Stimulated activated CD4-positive, alpha-beta T cell treated with anti-CD3 and anti-CD28 coated beads, Interleukin-1b, Interleukin-23, amount 100 ng/mL, for 48 hours (primary cell): ENCODE measurements around the gene ZNF283.
"Not testable (repeated sequence)": the region's sequence is repeated elsewhere in the genome, so short reads cannot be mapped to it uniquely, and the experiment has no call there.

Experiments used
- DNase-seq: peaks from one replicate; pipeline ENCODE4 v3.0.0-alpha.2; 2020

Gene ZNF283

DNA sequence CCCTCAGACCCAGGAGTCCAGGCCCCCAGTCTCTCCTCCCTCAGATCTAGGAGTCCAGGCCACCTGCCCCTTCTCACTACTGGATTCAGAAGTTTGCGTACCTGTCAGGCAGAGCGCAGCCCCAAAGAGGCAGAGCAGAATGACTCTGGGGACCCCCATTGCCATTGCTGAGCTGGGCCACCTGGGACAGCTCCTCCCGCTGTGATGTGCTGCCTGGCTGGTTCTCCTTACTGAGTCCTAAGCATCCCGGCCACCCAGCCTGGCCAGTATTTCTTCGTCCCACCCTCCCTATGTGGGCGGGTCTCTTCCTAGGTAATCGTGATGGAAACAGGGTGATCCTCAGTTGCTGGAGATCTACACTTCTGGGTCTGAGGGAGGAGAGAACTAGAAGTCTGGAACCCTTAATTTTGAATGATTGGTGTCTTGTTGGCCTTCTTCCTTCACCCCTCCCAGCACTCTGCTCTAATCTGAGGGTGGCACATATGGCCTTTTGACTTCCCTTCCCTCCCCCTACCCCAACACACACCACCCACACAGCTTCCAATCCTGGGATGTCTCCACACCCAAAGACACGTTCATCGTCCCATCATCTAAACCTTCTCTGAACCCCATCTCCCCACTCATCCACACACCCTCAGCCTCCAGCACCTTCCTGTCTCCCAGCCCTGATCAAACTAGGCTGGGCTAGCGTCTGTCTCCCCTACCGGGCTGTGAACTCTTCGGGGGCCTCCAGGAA, 24.7 kb upstream of the ZNF283 start, which contains the start of gene LYPD5:
LYPD5 (minus strand) TSS at position 232 of the 736 bp plus-strand sequence; CDS start at position 165, 67 bp downstream.
- no peak for DNase-seq

DNA sequence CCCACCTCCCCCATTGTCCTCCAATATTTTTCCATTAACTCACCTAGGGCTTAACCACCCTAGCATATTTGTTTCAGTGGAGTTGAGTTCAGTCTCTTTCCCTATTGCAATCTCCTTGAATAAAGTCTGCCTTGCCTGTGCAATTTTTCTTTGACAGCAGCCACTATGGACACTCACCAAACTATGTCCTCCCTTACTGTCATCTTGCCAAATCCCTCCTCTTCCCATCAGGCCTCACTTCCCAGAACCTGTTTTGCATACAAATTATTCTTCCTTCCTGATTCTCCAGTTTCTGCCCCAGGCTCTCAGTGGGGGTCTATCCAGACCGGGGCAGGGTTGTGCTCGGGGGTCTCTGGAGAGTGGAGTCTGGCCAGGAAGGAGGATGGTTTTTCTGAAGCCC, 22.7 kb upstream of the ZNF283 start:
- DNase-seq: no peak

DNA sequence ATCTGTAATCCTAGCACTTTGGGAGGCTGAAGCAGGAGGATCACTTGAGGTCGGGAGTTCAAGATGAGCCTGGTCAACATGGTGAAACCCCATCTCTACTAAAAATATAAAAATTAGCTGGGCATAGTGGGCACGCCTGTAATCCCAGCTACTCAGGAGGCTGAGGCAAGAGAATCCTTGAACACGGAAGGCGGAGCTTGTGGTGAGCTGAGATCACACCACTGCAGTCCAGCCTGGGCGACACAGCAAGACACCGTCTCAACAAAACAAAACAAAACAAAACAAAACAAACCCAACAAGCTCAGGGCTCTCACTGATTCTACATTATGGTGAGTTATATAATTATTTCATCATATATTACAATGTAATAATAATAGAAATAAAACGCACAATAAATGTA, 20.7 kb upstream of the ZNF283 start:
- DNase-seq: not testable (repeated sequence)

GRCh38 chr19:43806848-43807247, 20.3 kb upstream of the ZNF283 start:
- no peak for DNase-seq

DNA sequence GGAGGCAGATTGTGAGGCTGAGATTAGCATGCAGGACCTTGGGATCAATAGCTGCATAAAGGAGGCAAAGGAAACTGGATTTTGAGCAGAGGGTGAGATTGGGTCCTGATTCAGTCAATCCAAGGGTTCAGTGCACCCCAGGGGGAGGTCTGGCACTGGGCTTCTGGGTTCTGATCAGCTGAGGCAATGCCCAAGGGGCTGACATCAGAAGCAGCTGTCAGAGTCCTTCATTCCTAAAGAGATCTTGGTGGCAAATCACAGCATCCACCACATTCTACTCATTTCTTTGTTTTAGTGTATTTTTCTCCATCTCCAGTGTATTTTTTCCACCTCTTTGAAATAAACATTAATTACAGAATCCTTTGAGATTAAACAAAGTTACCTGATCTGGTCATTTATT, 19.5 kb upstream of the ZNF283 start:
- DNase-seq: no peak

- DNase-seq: no peak
These were observed 17.1 kb upstream of the ZNF283 start for GRCh38 chr19:43809762-43810696.

GRCh38 chr19:43811837-43812236, 15.3 kb upstream of the ZNF283 start:
- no peak for DNase-seq

DNA sequence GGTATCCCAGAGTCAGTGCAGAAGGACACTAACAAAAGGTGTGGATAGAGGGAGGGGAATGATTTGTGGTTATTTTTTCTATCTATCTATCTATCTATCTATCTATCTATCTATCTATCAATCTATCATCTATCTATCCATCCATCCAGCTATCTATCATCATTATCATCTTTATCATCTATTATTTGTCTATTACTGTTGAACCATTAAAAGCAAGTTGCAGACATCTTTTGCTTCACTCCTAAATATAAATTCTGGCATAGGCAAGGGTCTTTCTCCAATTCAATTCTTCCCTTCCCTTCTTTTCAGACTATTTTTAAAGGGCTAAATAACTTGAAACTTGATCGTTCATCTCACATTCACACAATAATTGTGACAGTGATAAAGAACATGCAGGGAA, 14.9 kb upstream of the ZNF283 start:
- DNase-seq: no peak

GRCh38 chr19:43812688-43813087, 14.4 kb upstream of the ZNF283 start:
- DNase-seq: no peak

GRCh38 chr19:43814663-43815352, 12.3 kb upstream of the ZNF283 start:
- no peak for DNase-seq

DNA sequence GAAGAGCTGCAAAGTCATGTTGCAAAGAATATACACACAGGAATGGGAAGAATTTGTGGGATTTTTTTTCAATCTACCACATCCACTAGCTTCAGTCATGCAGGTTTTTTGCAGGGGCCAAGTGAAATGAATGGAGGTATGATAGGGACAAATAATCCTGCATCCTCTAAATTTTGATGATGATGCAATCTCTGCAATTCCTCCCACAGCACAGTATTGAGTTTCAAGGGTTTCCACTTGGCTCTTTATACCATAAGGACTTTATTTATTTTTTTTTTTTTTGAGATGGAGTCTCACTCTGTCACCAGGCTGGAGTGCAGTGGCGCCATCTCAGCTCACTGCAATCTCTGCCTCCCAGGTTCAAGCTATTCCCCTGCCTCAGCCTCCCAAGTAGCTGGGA, 9.7 kb upstream of the ZNF283 start:
- not testable (repeated sequence) for DNase-seq

DNA sequence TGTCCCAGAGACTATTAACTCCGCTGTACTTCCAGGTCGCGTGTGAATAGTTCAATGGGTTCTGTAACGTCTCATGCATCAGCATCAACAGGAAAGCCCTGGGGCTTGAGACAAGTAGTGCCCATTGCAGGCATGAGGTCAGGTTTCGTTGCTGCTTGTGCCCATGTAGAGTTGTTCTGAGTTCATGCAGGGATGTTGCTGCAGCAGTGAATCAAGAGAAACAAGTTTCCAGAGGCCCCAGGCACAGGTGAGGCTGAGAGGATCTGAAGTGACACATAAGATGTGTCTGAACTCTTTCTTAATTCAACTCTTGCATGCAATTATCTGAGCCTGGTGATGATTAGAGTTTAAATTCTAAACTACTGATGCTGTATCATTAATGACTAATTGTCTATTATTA, 8.6 kb upstream of the ZNF283 start:
- DNase-seq: no peak

DNA sequence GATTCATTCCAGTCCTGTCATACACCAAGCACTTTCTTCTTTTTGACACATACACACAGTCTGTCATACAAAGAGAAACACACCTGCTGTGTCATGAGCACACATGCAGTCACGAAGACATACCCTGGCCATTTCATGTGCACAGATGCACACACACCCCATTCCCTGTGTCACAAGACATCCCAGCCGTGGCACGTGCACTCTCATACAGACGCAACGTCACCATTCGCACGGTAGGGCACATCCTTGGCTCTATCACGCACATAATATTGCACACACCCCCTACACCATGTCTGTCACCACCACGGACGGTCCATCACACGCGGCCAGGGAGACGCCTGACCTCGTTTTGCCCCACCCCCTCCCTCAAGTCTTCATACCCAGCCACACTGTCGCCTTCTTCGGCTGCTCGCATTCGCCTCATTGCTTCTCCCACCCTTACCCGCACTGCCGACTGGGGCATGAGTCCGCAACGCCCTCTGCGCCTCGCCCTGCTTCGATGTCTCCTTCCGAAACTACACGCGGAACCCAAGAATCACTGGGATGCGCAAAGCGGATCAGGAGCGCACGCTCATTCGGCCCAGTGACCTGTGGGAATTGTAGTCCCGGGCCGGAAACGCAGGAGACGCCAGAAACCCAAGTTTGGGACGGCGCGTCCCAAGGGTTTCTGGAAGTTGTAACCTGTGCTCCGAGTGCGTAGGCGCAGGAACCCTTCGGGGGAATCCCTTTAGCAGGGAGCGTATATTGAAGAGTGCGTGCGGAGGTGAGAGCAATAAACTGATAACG, 6.8 kb upstream of the ZNF283 start:
- DNase-seq: peak; percentile 37

GRCh38 chr19:43820884-43821215, 6.3 kb upstream of the ZNF283 start:
- no peak for DNase-seq

- not testable (repeated sequence) for DNase-seq
These were observed 3.3 kb upstream of the ZNF283 start for GRCh38 chr19:43823856-43824255.

GRCh38 chr19:43824572-43824971, 2.5 kb upstream of the ZNF283 start:
- DNase-seq: not testable (repeated sequence)

DNA sequence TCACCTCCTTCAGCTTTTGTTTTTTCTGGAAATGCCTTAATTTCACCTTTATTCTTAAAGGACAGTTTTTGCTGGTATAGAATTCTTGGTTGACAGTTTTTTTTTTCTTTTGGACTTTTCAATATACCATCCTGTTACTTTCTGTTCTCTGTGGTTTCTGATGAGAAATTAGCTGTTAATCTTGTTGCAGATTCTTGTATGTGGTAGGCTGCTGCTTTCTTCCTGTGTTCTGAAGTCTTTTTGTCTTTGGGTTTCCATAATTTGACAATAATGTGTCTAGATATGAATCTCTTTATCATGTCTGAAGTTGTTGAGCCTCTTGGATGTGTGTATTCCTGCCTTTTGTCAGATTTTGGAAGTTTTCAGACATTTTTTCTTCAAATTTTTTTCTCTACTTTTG, 12.0 kb downstream of the ZNF283 start:
- no peak for DNase-seq

DNA sequence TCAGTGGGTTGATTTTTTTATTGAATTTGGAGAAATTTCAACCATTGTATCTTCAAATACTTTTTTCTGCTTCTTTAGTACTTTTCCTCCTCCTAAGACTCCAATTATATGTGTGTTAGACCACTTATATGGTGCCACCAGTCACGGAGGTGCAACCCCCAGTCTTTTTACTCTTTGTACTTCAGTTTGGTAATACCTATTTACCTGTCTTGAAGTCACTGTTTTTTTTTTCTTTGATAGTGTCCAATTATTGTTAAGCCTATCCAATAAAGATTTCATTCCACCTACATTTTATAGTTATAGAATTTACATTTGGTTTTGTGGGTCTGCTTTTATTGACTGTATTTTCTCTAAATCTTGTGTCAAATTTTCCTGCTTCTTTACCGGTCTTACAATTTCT, 14.9 kb downstream of the ZNF283 start:
- DNase-seq: no peak

DNA sequence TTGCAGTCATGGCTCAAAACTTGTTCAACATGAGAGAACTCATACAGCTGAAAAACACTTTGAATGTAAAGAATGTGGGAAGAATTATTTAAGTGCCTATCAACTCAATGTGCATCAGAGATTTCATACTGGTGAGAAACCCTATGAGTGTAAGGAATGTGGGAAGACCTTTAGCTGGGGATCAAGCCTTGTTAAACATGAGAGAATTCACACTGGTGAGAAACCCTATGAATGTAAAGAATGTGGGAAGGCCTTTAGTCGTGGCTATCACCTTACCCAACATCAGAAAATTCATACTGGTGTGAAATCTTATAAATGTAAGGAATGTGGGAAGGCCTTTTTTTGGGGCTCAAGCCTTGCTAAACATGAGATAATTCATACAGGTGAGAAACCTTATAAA, 20.1 kb downstream of the ZNF283 start:
- no peak for DNase-seq

- no peak for DNase-seq
These were observed 20.8 kb downstream of the ZNF283 start for GRCh38 chr19:43847884-43848283.

DNA sequence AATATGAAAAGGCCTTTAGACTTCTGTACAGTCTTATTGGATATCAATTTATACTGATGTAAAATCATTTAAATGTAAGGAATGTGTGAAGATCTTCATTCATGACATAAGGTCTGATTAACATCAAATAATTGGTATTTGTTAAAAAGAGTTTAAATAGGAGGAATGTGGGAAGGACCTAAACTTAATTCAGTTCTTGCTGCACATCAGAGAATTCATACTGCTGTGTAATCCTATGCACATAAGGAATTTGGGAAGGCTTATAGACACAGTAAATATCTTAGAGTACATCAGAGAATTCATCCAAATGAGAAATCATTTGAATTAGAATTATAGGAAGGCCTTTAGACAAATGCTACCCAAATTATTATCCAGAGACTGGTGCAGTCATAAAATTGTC, 21.7 kb downstream of the ZNF283 start:
- DNase-seq: no peak

DNA sequence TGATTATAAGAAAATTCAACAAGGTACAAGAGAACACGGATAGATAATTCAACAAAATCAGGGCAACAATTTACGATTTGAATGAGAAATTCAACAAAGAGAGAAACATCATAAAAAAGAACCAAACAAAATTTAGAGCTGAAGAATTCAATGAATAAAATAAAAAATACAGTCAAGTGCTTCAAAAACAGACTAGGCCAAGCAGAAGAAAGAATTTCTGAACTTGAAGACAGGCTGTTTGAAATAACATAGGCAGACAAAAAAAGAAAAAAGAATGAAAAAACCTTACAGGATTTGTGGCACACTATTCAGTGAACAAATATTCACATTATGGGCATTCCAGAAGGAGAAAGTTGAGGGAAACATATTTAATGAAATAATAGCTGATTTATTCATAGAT, 31.1 kb downstream of the ZNF283 start:
- DNase-seq: no peak

DNA sequence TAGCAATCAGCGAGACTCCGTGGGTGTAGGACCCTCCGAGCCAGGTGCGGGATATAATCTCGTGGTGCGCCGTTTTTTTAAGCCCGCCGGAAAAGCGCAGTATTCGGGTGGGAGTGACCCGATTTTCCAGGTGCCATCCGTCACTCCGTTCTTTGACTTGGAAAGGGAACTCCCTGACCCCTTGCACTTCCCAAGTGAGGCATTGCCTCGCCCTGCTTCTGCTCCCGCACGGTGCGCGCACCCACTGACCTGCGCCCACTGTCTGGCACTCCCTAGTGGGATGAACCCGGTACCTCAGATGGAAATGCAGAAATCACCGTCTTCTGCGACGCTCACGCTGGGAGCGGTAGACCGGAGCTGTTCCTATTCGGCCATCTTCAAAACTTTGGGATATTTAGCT, 39.8 kb downstream of the ZNF283 start:
- DNase-seq: not testable (repeated sequence)
